ENCODE measurements around the gene RIMBP2.
"Not testable (repeated sequence)": the region's sequence is repeated elsewhere in the genome, so short reads cannot be mapped to it uniquely, and the experiment has no call there.

Gene RIMBP2

GRCh38 chr12:130705178-130705822 lies 10.8 kb downstream of the RIMBP2 start:
- no peak for DNase-seq

- no peak for DNase-seq
Observed at GRCh38 chr12:130704606-130705005, 11.5 kb downstream of the RIMBP2 start.

GRCh38 chr12:130703733-130704375 lies 12.2 kb downstream of the RIMBP2 start:
- no peak for DNase-seq

DNA sequence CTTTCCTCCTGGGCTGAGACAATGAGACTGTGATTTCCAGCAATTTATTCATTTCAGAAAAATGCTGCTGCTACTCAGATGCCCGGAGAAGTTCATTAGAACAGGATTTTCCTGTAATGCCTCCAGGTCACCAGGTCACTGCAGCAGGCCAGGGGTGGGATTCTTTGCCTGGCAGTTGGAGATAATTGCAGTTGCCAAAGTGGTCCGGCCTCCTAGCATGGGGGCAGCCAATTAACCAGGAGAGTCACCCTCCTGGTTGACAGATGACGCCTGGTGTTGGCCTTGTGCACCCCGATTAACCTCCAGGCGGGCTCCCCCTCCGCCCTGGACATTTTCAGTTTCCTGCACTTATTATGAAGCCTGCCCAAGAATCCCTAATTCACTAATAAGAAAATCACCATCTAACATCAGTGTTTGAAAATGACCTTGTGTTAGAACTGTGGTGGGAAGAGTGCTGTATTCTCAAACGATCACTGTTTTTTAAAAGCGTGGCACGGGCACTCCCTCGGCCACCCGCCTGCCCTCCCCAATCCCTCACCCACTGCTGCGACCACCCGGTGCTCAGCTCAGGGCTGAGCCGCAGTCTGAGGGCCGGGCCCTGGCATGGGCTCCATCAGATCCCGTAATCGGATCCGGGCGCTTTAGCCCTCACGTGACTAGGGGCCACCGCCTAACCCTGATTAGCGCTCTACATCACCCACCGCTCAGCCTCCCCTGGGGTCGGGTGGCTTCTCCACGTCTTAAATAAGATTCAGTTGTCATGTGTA lies 12.9 kb downstream of the RIMBP2 start:
- no peak for DNase-seq

- DNase-seq = no peak
Observed at GRCh38 chr12:130701402-130701744, 14.7 kb downstream of the RIMBP2 start.

DNA sequence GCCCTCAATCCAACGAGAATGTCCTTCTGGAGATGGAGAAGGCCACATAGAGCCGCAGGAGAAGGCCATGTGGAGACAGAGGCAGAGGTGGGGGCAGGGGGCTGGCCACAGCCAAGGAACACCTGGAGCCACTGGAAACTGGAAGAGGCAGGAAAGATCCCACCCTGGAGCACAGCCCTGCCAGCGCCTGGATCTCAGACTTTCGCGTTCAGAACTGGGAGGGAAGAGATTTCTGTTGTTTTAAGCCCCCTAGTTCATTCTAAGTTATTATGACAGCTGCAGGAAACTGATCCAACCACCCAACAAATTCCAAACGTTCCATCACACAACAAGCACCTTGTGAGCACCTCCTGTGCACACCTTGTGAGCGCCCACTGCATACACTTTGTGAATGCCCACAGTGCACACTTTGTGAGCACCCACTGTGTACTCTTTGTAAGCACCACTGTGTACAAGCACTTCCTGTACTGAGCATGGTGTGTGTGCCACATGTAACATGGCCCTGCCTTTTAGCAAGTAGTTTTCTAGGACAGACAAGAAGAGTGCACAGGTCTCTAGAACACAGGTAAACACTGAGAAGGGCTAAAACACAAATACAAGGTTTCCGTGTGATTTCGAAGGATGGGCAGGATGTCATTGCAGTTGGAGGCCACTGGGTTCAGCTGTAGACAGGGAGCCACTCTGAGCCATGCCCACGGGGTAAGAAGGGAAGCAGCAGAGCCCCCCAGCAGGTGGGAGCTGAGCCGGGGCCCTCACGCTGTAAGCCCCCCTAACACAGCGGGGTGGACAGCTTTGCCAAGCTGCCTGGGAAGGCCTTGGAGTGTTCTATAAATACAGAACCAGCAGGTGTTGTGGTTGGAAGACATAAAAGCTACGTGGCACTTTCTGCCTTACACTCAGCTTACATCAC lies 15.4 kb downstream of the RIMBP2 start:
- no peak for DNase-seq

GRCh38 chr12:130698106-130698505 lies 18.0 kb downstream of the RIMBP2 start:
- DNase-seq = no peak

GRCh38 chr12:130696379-130697100 lies 19.6 kb downstream of the RIMBP2 start:
- DNase-seq = no peak

DNA sequence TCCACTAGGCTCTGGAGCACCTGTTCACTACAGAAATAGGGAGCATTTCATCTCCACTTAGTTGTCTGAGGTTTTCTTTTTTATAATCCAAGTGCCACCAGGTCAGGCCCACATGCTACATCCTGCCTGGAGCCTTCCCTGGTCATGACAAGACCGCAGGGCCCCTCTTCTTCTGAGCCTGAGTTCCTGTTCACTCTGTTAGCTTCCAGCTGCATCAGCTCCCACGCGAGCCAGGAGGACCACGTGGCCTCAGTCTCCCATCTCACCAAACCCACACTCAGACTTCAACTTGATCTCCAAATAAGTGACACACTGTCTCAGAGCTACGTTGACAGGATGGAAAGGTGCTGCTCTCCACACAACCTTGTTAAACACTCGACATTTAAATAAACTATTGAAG lies 21.0 kb downstream of the RIMBP2 start:
- no peak for DNase-seq

GRCh38 chr12:130689408-130690405 lies 26.4 kb downstream of the RIMBP2 start:
- no peak for DNase-seq

GRCh38 chr12:130688999-130689398 lies 27.1 kb downstream of the RIMBP2 start:
- not testable (repeated sequence) for DNase-seq

DNA sequence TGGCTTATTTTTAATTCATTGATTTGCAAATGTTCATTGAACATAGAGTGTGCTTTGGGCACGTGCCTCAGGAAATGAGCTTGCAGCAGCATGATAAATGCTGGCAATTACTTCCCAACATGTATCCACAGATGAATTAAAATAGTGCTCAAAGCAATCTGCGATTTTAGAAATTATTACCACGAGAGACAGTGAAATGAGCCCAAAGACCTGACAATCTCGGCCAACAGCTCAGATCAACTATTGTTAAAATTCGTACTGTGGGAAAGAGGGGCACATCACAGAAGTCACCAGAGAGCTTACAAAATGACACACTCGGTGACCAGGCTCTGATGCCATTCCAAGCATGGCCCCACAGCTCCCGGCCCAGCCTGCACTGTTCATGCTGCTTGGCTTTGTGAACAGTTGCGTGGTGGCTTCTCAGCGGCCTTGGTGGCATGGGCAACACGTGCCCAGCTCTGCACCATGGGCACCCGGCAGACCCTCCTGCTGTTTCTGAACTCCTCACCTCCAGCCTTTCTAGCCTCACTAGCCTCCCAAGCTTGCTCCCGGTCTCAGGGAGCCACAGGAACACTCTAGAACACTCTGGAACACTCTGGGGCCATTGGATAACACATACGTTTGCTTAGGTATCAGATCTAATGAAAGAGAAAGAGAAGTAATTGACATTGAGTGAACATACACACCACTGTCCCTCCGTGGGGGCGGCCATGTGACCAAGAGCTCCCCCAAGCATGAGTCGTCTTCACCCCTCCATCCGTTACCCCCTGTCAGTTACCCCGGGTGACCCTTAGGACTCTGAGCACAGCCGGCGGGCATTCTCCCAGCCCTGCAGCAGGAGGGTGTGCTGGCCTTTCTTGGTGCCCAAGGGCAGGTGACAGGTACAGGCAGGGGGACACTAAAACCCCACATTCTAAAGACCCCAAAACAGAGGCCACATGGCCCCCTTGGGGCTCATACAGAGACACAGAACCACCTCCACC lies 28.0 kb downstream of the RIMBP2 start:
- no peak for DNase-seq

DNA sequence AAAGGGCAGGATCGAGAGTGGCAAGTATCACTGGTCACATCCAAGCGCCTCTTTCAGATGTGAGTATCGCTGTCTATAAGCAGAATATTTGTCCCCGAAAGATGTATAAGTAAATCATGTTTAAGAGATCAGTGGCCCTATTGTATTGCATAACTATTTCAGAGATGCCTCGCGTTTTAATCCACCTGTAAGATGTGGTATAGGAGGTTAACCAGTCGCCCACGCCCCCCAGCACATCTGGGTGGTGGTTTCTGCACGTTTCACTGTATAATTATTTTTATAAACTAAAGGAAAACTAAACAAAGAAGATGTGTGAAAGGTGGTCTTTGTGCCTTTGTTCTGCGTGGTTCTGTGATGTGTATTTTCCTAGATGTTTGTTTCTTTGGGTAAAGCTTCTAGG lies 28.9 kb downstream of the RIMBP2 start:
- DNase-seq = no peak

GRCh38 chr12:130686511-130686991 lies 29.5 kb downstream of the RIMBP2 start:
- DNase-seq = no peak

GRCh38 chr12:130685850-130686249 lies 30.2 kb downstream of the RIMBP2 start:
- DNase-seq = no peak

DNA sequence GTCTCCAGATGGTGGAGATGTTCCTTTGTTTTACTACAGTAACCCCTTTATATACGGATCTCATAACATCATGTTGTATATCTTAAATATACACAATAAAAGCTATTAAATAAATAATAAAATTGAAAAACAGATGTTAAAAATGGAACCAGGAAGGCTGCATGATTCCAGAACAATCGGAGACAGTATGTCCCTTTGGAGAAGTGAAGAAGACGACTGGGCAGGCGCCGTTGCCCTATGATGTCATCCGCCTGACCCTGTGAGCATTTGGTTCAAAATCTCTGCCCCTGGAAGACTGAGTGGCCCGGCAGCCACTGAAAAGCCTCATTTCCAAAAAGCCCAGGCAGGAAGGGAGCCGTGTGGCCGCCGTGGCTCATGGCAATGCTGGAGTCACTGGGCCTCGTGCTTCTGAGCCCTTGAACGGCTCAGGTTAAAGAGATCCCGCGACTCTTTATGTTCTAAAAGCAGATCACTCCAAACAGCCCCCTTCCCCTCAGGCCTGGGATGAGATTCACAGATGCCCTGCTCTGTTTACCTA lies 30.8 kb downstream of the RIMBP2 start:
- no peak for DNase-seq

DNA sequence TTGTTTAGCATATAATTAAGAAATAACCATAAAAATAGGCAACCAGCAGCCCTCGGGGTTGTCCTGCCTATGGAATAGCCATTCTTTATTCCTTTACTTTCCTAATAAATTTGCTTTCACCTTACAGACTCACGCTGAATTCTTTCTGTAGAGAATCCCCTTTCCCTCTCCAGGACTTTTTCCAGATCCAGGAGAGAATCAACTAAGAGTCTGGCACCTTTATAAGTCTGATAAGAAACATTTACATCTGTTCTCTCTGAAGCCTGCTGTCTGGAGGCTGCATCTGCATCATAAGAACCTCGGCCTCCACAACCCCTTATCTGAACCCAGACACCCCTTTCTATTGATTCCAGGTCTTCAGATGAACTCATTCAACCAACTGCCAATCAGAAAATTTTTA lies 32.3 kb downstream of the RIMBP2 start:
- DNase-seq = no peak

DNA sequence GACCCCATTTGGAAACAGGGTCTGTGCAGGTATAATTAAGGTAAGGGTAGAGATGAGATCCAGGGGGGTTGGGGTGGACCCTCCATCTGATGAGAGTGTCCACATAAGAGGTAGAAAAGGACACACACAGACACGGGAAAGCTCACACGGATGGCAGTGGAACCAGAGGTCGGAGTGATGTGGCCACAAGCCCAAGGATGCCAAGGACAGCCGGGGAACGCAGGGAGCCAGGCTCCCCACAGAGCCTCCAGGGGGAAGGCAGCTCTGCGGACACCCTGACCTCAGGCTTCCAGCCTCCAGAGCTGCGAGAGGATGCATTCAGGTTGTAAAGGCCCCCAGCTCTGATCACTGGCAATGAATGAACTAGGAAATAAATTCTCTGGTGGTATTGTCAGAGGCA lies 33.0 kb downstream of the RIMBP2 start:
- DNase-seq = no peak

DNA sequence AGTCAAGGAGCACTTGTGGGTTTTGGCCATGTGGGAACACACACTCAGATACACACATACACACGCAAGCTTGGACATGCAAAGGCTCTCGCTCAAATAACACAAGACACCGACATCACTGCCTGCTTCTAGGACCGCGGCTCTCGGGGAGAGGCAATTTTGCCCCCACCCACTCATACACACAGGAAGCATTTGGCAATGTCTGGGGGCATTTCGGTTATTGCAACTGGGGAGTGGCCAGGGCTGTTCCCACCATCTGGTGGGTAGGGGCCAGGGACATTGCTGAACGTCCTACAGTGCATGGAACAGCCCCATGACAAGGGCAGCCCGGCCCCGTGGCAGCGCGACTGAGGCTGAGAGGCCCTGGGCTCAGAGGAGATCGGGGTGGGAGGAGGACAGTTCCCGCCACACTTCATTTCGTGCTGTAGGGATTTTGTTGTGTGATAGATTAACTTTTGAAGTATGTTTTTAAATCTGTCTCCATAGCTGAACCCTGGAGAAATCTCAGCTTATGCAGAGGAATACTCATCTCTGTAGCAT lies 35.6 kb downstream of the RIMBP2 start:
- no peak for DNase-seq
